Stimulated activated CD8-positive, alpha-beta memory T cell treated with anti-CD3 and anti-CD28 coated beads, Interleukin-15, amount 100 ng/mL, for 4 hours (primary cell): Measurements from ENCODE around the gene RASAL2.
"Not testable (repeated sequence)": the region's sequence is repeated elsewhere in the genome, so short reads cannot be mapped to it uniquely, and the experiment has no call there.

Experiments used
- DNase-seq, 2 donors: peaks; one replicate each; pipeline ENCODE4 v3.0.0-alpha.2; 2020; ENCODE audit warnings: low read depth in 2 of 2

RASAL2 gene

GRCh38 chr1:178071811-178072210 lies 22.1 kb upstream of the RASAL2 start:
- DNase-seq: no peak

- DNase-seq: no peak
These were observed 21.6 kb upstream of the RASAL2 start for GRCh38 chr1:178072326-178072725.

- no peak for DNase-seq
These were observed 18.6 kb upstream of the RASAL2 start for GRCh38 chr1:178075333-178075732.

- DNase-seq: no peak
These were observed 17.3 kb upstream of the RASAL2 start for GRCh38 chr1:178076607-178077006.

- DNase-seq: no peak
These were observed 16.0 kb upstream of the RASAL2 start for GRCh38 chr1:178077917-178078316.

GRCh38 chr1:178086294-178086693 lies 7.6 kb upstream of the RASAL2 start:
- DNase-seq: no peak

- no peak for DNase-seq
These were observed 7.1 kb upstream of the RASAL2 start for GRCh38 chr1:178086766-178087165.

- no peak for DNase-seq
These were observed 5.3 kb upstream of the RASAL2 start for GRCh38 chr1:178088651-178089050.

GRCh38 chr1:178091454-178091853 lies 2.5 kb upstream of the RASAL2 start:
- DNase-seq: not testable (repeated sequence)

- no peak for DNase-seq
These were observed 1.7 kb upstream of the RASAL2 start for GRCh38 chr1:178091986-178092745.

- DNase-seq: no peak
These were observed 918 bp upstream of the RASAL2 start for GRCh38 chr1:178092878-178093493.

GRCh38 chr1:178093494-178093950 lies 382 bp upstream of the RASAL2 start:
- DNase-seq: no peak

- DNase-seq: no peak
These were observed 1.1 kb downstream of the RASAL2 start for GRCh38 chr1:178094739-178095645.

- DNase-seq: no peak
These were observed 2.5 kb downstream of the RASAL2 start for GRCh38 chr1:178096421-178096820.

- no peak for DNase-seq
These were observed 4.4 kb downstream of the RASAL2 start for GRCh38 chr1:178098262-178098661.

GRCh38 chr1:178101266-178101630 lies 7.3 kb downstream of the RASAL2 start:
- no peak for DNase-seq

- DNase-seq: no peak
These were observed 7.8 kb downstream of the RASAL2 start for GRCh38 chr1:178101654-178102053.

- no peak for DNase-seq
These were observed 8.3 kb downstream of the RASAL2 start for GRCh38 chr1:178102218-178102617.

GRCh38 chr1:178107823-178108222 lies 13.9 kb downstream of the RASAL2 start:
- DNase-seq: no peak

GRCh38 chr1:178109348-178110143 lies 15.6 kb downstream of the RASAL2 start:
- DNase-seq: no peak

GRCh38 chr1:178115260-178115659 lies 21.4 kb downstream of the RASAL2 start:
- no peak for DNase-seq

- DNase-seq: no peak
These were observed 24.6 kb downstream of the RASAL2 start for GRCh38 chr1:178118524-178118923.
